ENCODE measurements around the gene TGFBR2.

The TGFBR2 gene

DNA sequence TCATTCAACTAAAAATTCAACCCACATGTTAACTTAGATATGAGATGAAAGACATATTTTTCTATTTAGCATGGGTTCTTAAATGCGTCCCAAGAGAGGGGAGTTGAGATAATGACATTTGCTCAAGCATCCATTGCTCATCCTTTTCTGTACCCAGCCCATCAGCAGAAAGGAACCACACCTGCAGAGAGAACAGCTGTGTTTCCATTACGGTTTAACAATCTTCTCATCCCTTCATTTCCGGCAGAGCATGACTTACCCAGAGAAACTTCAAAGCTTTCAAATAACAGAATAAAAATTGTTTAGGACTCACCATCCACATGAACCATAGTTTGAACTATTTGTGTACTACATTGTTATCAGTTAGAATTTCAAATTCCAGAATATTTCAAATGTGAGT lies 113.1 kb downstream of the TGFBR2 start:
- DNase-seq (ENCODE audit: low read depth in 2 of 2) = no peak

DNA sequence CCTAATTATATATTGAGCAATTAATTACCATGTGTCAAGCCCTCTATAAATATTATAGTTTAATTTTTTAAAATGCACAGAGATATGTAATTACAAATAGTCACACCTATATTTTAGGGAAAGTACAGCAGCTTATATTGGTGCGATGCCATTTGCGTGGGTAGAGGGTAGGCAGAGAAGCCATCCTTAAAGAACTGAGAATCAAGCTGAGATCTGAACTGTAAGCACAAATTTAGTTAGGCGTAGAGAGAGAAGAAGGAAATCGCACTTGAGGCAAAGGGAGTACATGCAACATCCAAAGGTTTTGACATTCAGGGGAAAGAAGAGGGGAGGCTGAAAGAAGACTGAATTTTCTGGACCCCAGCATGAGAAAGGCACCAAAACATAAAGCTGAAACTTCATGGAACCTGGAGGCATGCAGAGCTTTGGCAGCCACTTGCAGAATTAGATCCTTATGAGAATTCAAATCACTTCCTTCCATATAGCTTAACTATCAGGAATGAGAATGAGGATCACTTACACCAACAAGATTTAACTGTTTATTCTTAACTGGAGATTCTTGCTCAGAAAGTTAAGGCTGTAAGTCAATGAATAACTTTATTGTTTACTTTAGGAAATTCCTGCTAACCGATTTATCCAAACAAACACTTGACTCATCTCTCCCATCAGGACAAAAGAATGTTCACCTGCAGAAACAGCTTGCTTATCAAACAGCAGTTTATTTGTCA lies 114.3 kb downstream of the TGFBR2 start:
- no peak for DNase-seq (ENCODE audit: low read depth in 2 of 2)

DNA sequence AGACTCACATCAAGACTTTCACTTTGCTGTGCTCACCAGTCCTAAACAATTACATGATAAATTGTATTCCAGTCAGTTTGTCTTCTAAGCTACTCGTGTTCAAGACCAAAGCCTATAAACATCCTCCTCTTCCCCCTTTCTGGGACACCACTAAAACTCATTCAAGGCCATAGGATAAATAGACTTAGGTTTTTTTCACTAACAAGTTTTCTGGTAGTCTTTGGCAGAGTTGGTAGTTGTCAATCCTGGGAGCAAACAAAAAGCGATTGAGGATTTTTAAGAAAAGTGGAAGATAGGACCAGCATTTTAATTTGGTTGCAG lies 114.9 kb downstream of the TGFBR2 start:
- no peak for DNase-seq (ENCODE audit: low read depth in 2 of 2)

DNA sequence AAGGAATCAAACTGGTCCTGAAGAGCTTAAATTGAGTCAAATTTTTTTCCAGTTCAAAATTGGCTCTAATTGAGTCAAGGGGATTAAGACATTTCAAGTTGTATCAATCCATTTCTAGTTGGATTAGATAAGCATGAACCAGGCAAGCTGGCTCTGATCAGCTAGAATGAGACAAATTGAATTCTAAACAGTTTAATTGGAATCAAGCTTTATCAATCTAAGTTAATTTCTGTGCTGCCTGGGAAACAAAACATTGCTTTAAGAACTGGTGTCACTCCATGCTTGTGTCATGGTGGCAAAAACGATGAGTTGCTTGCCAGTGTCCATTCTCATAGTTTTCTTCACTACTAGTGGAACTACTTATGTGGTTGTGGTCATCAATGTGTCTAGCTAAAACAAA lies 116.8 kb downstream of the TGFBR2 start:
- no peak for DNase-seq (ENCODE audit: low read depth in 2 of 2)

DNA sequence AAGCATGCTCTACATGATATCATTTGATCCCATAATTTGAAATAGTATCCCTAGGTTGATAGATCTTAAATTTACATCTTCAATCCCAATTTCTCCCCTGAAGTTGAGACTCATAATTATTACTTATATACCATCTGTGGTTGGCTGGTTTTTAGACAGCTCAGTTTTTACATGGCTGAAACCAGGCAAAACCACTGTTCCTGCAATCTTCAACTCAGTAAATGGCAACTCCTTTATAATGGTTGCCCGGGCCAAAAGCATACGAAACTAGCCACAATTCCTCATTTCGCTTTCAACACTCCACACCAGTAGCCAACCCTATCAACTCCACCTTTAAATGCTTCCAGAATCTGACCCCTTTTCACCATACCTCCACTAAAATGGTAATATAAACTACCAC lies 118.5 kb downstream of the TGFBR2 start:
- DNase-seq (ENCODE audit: low read depth in 2 of 2) = no peak

DNA sequence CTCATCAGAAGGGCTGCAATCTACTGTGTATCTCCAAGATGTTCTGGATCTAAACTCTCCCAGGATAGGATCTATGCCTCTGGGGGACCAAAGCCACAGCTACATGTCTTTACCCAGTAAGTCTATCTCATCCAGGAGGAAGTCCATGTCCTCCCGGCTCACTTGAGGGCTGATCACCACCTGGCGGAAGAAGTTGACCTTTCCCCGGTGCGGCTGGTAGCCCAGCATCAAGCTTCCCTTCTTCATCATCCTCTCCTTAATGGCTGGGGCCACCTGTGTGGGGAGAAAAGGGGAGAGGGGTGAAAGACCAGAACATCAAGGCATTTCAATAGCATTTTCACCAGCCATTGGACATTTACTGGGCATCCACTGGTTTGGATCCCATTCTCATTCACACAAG lies 121.7 kb downstream of the TGFBR2 start:
- no peak for DNase-seq (ENCODE audit: low read depth in 2 of 2)

DNA sequence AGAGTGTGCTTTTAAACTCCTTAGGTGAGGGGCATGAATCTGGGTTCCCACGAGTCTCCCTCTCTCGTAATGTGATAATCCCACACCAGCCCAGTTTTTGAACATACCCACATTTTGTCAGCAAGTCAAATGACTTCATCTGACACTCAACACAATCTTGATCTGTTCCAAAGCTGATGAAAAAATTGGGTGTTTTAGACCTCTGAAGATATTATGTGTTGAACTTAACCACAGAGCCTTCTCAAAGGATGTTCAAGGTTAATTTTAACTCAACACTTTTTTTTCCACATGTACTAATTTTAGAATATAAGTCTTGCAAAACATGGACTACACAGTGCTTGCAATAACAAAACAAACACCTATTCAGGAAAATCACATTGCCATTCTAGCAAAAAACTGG lies 123.1 kb downstream of the TGFBR2 start:
- no peak for DNase-seq (ENCODE audit: low read depth in 2 of 2)

DNA sequence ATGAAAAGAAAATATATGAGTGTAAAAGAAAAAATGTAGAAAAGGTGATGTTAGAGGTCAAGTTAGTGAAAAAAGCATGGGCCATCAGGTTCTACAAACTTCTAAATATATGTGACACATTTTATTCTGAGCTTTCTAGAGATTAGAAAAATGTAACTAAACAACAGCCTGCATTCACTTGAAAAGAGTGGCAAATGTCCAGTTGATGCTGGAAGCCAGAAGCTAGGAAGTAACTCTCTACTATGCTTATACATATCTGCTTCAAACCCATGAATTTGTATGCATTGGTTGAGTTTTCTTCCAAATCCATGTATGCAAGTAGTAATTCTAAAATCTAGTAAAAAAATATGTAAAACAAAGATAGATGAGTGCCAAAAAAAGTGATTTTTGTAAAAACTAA lies 123.5 kb downstream of the TGFBR2 start:
- no peak for DNase-seq (ENCODE audit: low read depth in 2 of 2)

DNA sequence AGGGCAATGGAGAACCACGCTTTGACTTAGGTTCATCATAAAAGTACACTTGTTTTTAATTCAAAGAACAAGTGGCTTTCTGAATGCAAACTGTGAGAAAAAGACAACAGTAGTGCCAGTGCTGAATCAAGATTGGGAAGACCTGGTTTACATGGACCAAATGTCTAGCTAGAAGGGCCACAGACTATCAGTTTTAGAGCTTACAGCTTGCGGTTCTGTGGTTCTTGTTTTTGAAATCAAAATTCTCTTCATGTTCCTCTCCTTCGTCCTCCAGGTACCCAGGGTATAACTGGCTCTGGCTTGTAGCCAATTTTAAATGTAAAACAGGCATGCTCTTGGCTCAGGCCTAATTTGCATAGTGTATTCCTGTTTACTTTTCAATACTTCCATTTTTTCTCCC lies 124.6 kb downstream of the TGFBR2 start:
- no peak for DNase-seq (ENCODE audit: low read depth in 2 of 2)

DNA sequence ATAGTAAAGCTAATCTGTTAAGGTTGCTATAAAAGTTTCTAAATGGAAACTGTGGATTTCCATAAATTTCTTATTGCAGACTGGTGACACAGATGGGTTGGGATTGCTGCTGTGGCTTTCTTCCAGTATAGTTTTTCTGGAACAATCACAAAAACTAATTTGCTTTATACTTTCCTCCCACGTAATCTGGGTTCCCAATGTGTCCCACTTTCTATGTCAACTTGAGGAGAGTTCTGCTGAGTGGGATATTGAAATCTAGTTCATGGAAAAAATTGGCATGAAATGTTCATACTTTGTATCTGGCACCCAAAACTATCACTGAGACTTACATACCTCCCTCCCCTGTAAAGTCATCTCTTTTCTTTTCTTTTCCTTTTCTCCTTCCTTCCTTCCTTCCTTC lies 126.8 kb downstream of the TGFBR2 start:
- no peak for DNase-seq (ENCODE audit: low read depth in 2 of 2)

DNA sequence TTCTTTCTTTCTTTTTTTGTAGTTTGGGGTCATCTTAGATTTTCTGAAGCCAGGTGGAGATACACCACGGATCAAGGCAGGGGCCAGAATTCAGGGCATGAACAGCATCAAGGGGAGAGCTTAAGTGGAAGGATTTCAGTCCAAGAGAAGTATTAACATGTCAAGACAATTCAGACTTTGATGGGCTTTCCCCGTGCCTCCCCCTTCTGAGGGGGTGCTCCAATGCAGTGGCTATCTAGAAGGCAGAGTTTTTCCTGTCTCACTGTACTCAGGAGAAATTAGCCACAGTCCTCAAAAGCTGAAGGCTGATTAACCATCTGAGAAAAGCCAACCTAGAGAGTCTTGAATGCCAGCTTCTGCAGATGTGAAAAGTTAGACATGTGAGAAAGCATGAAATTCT lies 127.3 kb downstream of the TGFBR2 start:
- no peak for DNase-seq (ENCODE audit: low read depth in 2 of 2)

DNA sequence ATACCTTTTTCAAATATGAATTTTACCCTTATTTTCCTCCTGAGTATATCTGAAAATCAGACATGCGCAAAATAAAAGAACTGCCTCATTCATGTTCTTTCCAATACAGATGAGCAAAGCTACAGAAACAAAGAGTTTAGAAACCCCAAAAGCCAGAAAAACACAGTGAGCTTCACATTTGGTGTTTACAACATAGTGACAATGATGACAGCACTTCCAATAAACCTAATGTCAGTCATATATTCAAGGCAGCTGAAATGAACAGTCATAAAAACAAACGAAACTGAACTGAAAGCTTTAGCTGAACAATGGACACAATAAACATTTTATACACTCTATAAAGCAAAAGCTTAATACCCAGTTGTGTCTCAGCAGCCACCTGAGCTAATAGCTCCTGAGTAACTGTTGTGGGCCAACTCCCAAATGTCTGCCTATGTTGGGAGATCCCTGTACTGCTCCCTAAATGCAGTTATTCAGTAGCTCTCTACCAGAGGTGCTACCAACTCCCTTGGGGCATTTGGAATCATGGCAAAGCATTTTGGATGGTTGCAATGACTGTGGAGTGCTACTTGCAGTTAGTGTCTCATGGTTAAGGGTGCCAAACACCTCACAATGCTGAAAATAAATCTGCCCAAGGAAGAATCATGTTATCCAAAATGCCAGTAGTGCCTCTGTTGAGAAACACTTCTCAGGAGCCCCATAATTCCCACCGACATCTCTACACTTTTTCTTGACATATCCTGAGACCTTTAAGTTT lies 131.5 kb downstream of the TGFBR2 start:
- DNase-seq (ENCODE audit: low read depth in 2 of 2) = no peak

DNA sequence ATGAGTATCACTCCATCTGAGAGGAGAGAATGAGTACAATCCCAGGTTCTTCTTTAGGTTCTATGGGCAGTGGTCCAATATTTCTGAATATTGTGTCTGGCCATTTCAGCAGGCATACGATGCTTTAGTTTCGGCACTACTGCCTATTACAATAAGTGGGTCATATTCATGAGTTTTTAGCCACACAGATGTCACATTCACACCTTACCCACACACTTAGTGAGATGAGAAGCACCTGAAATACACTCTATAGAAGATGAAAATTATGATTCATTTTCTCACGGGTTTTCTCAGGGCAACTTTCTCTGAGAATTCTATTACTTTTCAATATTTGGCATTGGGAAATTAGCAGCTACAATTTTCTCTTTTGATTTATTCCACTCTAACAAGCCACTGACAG lies 132.2 kb downstream of the TGFBR2 start:
- no peak for DNase-seq (ENCODE audit: low read depth in 2 of 2)

DNA sequence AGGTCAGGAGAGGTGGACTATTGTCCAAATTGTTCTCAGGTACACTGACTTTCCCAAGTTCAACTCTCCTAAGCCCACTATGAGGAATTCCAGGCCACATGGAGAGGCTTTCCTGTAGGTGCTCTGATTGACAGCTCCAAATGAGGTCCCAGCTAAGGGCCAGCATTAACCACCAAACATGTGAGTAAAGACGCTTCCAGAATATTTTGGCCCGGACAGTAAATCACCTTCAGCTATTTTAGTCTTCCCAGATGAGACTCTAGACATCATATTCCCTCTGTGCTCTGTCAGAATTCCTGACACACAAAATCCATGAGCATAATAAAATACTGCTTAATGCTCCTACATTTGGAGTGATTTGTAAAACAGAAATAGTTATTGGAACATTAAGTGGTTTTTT lies 135.5 kb downstream of the TGFBR2 start:
- DNase-seq (ENCODE audit: low read depth in 2 of 2) = no peak

DNA sequence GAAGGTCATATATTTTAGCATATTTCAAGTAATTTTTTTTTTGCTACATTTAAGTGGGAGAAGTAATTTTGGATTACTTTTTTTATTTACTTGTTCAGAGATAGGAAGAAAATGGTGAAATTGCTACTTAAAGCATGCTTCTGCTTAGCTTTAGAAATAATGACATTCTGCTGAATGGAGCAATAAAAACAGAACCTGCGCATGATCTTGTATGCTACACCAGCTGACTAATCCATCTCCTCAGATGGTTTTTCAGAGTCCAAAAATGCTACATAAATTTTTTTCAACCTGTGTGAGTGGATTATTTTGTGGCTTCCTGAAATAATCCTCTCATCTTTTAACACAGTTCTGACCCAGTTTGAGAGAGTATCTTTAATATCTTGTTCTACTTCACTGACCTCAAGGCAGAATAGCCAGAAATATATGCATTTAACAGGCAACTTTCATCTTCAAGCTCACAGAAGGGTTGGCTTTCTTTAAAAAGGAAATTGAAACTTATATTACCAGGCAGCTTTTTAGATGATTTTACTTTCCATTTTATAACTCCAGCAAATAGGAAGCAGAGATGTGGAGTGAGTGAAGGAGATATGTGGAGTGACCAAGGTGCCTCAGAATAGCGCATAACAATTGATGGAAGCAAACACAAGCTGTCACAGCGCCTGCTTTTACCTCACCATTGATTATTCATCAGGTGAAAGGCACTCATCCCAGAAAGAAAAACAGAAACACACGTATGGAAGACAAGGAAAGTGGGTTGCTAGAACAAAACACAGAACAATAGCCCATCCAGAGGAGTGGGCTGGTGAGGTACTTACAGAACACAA lies 136.6 kb downstream of the TGFBR2 start:
- DNase-seq (ENCODE audit: low read depth in 2 of 2) = no peak
